Activated naive CD4-positive, alpha-beta T cell (primary cell): Measurements from ENCODE around the gene SULT1E1.
"Not testable (repeated sequence)": the region's sequence is repeated elsewhere in the genome, so short reads cannot be mapped to it uniquely, and the experiment has no call there.

Experiments used
- DNase-seq, 4 experiments: peaks; one replicate each; lab custom pipeline; 2025; lab: John Stamatoyannopoulos, UW

Gene SULT1E1

GRCh38 chr4:69843301-69843700, 16.6 kb downstream of the SULT1E1 start:
- DNase-seq, result no peak

- no peak for DNase-seq
These were observed 21.0 kb downstream of the SULT1E1 start for GRCh38 chr4:69838977-69839376.

GRCh38 chr4:69836287-69836686, 23.7 kb downstream of the SULT1E1 start:
- DNase-seq, result no peak

DNA sequence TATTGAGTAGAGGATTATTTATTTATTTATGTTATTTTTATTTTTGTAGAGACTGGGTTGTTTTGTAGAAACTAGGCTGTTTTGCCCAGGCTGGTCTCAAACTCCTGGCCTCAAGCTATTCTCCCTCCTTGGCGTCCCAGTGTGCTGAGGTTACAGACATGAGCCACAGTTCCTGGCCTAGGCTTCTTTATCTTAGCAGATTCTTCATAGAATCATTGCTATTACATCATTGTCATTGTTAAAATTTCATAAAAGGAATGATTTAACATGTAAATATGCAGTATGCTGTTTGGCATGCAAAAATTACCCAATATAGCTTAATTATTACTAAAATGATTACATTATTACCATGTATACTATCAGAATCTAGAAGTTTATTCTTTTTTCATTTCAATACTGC, 24.2 kb downstream of the SULT1E1 start:
- DNase-seq, result no peak

DNA sequence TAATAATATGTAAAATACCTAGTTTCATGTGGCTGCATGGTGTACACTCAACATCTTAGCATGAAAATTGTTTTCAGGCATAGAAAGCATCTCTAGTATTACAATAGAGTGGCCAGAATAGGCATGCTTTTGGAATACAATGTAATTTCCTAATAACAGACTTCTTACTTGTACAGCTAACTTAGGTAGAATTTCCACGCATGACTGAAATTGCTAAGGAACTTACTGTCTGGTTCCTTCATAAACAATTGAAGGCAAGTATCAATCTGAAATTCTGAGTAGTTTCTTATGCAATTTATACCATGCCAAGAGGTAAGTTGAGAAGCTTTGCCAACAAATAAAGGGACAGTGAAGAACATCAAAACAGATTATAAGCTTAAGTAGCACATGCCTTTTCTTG, 26.7 kb downstream of the SULT1E1 start:
- no peak for DNase-seq

- no peak for DNase-seq
These were observed 27.5 kb downstream of the SULT1E1 start for GRCh38 chr4:69832326-69833030.

DNA sequence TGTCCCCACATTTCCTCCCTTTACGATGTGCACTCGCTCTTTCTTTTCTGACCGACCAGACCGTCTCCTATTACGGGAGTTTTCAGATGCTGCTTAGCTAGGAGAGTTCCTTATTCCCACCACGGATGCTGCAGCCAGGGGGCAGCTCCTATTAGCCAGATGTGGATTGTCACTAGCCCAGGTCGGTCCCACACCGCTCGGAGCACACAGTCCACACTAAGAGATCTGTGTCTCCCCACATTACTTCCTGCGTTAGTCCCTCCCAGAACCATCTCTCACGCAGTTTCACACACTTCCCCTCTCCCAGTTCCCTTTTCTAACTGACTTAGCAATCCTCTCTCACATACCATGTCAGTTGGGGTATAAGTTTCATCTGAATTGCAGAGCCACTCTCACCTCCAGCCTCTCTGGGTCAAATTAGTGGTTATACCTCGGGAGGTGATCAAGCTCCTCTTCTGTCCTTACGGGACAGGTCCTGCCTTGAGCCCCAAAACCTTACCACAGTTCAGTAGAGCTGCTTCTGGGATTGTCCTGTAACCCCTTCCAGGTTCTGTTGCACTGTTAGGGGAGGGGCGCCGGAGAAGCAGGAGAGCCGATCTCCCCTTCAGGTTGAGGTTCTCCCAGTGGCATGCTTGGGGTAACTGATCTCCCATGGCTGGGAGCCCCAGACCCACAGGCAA, 28.2 kb downstream of the SULT1E1 start:
- DNase-seq, result no peak

- DNase-seq, result no peak
These were observed 28.7 kb downstream of the SULT1E1 start for GRCh38 chr4:69831270-69831627.

- no peak for DNase-seq
These were observed 29.2 kb downstream of the SULT1E1 start for GRCh38 chr4:69830560-69831269.

GRCh38 chr4:69830192-69830559, 29.8 kb downstream of the SULT1E1 start:
- no peak for DNase-seq

GRCh38 chr4:69829678-69830077, 30.3 kb downstream of the SULT1E1 start:
- no peak for DNase-seq

DNA sequence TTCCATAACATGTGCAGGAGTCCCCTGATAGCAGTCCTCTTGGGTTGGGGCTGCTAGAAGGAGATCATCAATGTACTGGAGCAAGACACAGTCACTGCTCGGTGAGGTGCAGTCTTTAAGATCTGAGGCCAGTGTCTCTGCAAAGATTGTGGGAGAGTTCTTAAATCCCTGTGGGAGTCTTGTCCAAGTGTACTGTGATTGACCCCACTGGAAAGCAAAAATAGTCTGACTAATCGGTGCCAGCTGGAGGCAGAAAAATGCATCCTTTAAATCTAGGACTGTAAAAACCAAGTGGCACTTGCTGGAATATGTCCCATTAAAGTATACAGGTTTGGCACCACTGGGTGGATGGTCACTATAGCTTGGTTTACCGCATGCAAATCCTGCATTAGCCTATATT, 31.1 kb downstream of the SULT1E1 start:
- DNase-seq, result no peak

- not testable (repeated sequence) for DNase-seq
These were observed 34.9 kb downstream of the SULT1E1 start for GRCh38 chr4:69825056-69825455.

- peak in 2 of 4 experiments; percentile 25 to 51 for DNase-seq
These were observed 36.3 kb downstream of the SULT1E1 start for GRCh38 chr4:69823481-69824186.

- no peak for DNase-seq
These were observed 36.9 kb downstream of the SULT1E1 start for GRCh38 chr4:69823048-69823447.

GRCh38 chr4:69822198-69822597, 37.7 kb downstream of the SULT1E1 start:
- no peak for DNase-seq

DNA sequence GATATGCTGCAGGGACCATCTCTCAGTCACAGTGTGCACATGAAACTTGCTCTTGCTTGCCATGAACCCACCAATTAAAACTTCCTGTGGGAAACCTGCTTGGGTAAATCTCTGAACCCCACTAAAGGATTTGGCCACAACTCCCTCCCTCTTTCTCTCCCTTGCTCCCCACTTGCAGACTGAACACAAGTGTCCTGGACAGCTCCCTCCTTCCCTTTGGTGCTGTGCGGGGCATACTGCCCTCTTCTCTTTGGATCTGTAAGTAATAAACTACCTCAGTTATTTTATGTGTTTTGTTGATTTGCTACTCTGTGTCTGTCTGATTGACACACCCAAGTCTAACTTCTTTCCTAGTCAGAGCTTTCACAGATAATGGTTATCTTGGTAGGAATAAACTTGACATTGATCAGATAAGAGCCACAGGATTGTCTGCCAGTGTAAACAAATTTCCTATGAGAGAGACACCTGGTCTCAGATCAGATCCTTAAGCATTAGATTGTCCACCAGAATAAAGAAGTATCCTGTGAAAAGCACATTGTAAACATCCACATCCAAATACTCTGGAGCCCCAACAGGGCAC, 41.8 kb downstream of the SULT1E1 start:
- DNase-seq, result no peak

- DNase-seq, result no peak
These were observed 43.7 kb downstream of the SULT1E1 start for GRCh38 chr4:69816236-69816635.

- no peak for DNase-seq
These were observed 46.3 kb downstream of the SULT1E1 start for GRCh38 chr4:69813628-69814027.

DNA sequence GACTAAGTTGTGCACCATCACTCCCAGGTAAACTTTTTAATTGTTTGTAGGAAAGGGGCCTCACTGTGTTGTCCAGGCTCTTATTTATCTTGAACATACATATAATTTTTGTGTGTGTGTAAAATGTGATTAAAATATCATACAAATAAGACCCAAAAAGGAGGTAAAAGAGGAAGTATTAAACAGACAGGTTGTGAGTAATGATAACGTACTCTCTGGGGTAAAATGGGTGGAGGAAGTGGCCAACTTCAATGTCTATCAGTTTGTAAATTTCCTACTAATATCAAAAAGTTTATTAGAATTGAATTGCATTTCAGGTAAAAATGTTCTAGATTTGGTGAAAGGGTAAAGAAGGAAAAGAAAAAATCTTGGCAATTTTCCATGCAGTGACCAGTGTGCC, 48.8 kb downstream of the SULT1E1 start:
- DNase-seq, result no peak

GRCh38 chr4:69800599-69800998, 59.3 kb downstream of the SULT1E1 start:
- no peak for DNase-seq

DNA sequence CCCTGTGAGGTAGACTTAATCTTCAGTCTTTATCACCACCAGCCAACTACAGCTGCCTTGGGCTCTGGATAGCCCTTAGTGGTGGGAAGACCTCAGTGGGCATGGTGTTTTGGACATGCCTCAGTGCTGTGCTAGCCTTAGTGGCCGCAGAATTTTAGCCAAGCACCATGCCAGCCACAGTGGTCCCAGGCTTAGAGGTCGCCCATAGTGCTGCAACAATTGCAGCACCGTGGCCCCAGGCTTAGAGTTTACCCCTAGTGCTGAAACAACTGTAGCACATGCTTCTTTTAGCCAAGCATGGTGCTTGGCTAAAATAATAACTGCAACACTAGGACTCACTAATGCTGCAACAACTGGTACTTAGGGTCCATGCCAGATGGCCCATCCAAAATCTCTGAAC, 60.6 kb downstream of the SULT1E1 start:
- no peak for DNase-seq
